ENCODE results near the gene PBXIP1. TPM values are rescaled to one million over a fixed set of nuclear protein-coding genes. Genes with fewer than 3 reads are reported as not detected.
A peak's percentile ranks its signal among the peaks of the same experiment; 100 is the strongest.

The PBXIP1 gene
- 23.4 and 49.6 TPM in 2 replicates for total RNA-seq

- peak; percentile 52 for TF ChIP-seq CTCF (conservative IDR thresholded peaks at IDR 0.05; ENCODE audit: low read depth, low read length)
- DNase-seq (ENCODE audit: low read depth), result peak; percentile 76
- peak within 1 kb of the TSS; percentile 69 for H3K4me3 ChIP-seq (ENCODE audit: low read depth, low read length)
Observed at GRCh38 chr1:154955718-154956543, at the start of gene PBXIP1. Gene PBXIP1 (minus strand): TSS chr1:154956099. CDS start chr1:154953721, 2,378 bp downstream.

- H3K4me3 ChIP-seq (ENCODE audit: low read depth, low read length), result peak overlapping the region; percentile 85
- DNase-seq (ENCODE audit: low read depth), result no peak
- no peak for TF ChIP-seq CTCF (conservative IDR thresholded peaks at IDR 0.05; ENCODE audit: low read depth, low read length)
Observed at GRCh38 chr1:155005076-155006011, 49.4 kb upstream of the PBXIP1 start.

GRCh38 chr1:155004352-155005075 is 48.6 kb upstream of the PBXIP1 start:
- DNase-seq (ENCODE audit: low read depth), result no peak
- TF ChIP-seq CTCF (conservative IDR thresholded peaks at IDR 0.05; ENCODE audit: low read depth, low read length), result no peak
- H3K4me3 ChIP-seq (ENCODE audit: low read depth, low read length), result peak overlapping the region; percentile 85

- no peak for DNase-seq (ENCODE audit: low read depth)
- TF ChIP-seq CTCF (conservative IDR thresholded peaks at IDR 0.05; ENCODE audit: low read depth, low read length), result no peak
Observed at GRCh38 chr1:155003766-155004351, 48.0 kb upstream of the PBXIP1 start.

GRCh38 chr1:155003227-155003765 is 47.4 kb upstream of the PBXIP1 start:
- no peak for TF ChIP-seq CTCF (conservative IDR thresholded peaks at IDR 0.05; ENCODE audit: low read depth, low read length)
- H3K4me3 ChIP-seq (ENCODE audit: low read depth, low read length), result peak overlapping the region; percentile 85
- DNase-seq (ENCODE audit: low read depth), result no peak

More at GRCh38 chr1:155003766-155004351, 48.0 kb upstream of the PBXIP1 start:
- peak overlapping the region; percentile 85 for H3K4me3 ChIP-seq (ENCODE audit: low read depth, low read length)
